Activated T-cell treated with anti-CD3 and anti-CD28 coated beads, Interleukin-2, amount 50 U/mL, for 4 hours (primary cell): ENCODE measurements around the gene GADD45B. TPM values are rescaled to one million over a fixed set of nuclear protein-coding genes. Genes with fewer than 3 reads are reported as not detected.
"Not testable (repeated sequence)": the region's sequence is repeated elsewhere in the genome, so short reads cannot be mapped to it uniquely, and the experiment has no call there.

Source experiments
- ATAC-seq, 2 donors: fragments of 200-7000 bp; cut with Tn5 transposase; one replicate each; pipeline ENCODE4 v1.10.0; 2021
- DNase-seq: peaks from one replicate; pipeline ENCODE4 v3.0.0-alpha.2; 2020
- H3K27me3 Mint-ChIP-seq: one replicate; pipeline ENCODE4 v1.8.0; 2021; ENCODE audit warnings: low read depth, mixed read lengths
- H3K36me3 Mint-ChIP-seq: one replicate; pipeline ENCODE4 v1.8.0; 2022; ENCODE audit warnings: mixed read lengths; ENCODE audit not compliant: insufficient read depth
- H3K4me1 Mint-ChIP-seq: one replicate; pipeline ENCODE4 v1.8.0; 2021; ENCODE audit warnings: low read depth, mixed read lengths
- H3K4me3 Mint-ChIP-seq: one replicate; pipeline ENCODE4 v1.8.0; 2021; ENCODE audit warnings: mild to moderate bottlenecking, moderate library complexity, mixed read lengths
- H3K9me3 Mint-ChIP-seq: one replicate; pipeline ENCODE4 v1.8.0; 2021; ENCODE audit warnings: mixed read lengths
- total RNA-seq, 3 donors: library from RNA; stranded (reverse); gene quantifications; one replicate each; pipeline ENCODE4 v1.2.1, GENCODE V29; 2021

The GADD45B gene
- total RNA-seq, 3 donors from 2014 or later = 67.4 to 75.5 (median 72.8) TPM

- H3K27me3 Mint-ChIP-seq = no peaks in the 10 kb centered on the region
- peak overlapping the region; percentile 88 for H3K4me3 Mint-ChIP-seq
- ATAC-seq (no peak), DNase-seq (no peak)
- peaks cover 18% of the 10 kb centered on the region for H3K4me1 Mint-ChIP-seq
- H3K36me3 Mint-ChIP-seq = no peaks in the 10 kb centered on the region
- H3K9me3 Mint-ChIP-seq = no peaks in the 10 kb centered on the region
Measured at GRCh38 chr19:2454962-2455850, 20.7 kb upstream of the GADD45B start.

- ATAC-seq (peak; percentile 36 to 44), DNase-seq (no peak)
- H3K27me3 Mint-ChIP-seq = no peaks in the 10 kb centered on the region
- peak overlapping the region; percentile 88 for H3K4me3 Mint-ChIP-seq
- H3K4me1 Mint-ChIP-seq = peaks cover 18% of the 10 kb centered on the region
- no peaks in the 10 kb centered on the region for H3K36me3 Mint-ChIP-seq
- no peaks in the 10 kb centered on the region for H3K9me3 Mint-ChIP-seq
Measured at GRCh38 chr19:2455851-2456570, 19.9 kb upstream of the GADD45B start.

- Mint-ChIP-seq H3K36me3 (no peaks in the 10 kb centered on the region), H3K4me1 (peaks cover 20% of the 10 kb centered on the region), H3K27me3 (no peaks in the 10 kb centered on the region), H3K4me3 (peak overlapping the region; percentile 85), H3K9me3 (no peaks in the 10 kb centered on the region)
- no peak for DNase-seq
- ATAC-seq = no peak
Measured at GRCh38 chr19:2457394-2458037, 18.4 kb upstream of the GADD45B start.

DNA sequence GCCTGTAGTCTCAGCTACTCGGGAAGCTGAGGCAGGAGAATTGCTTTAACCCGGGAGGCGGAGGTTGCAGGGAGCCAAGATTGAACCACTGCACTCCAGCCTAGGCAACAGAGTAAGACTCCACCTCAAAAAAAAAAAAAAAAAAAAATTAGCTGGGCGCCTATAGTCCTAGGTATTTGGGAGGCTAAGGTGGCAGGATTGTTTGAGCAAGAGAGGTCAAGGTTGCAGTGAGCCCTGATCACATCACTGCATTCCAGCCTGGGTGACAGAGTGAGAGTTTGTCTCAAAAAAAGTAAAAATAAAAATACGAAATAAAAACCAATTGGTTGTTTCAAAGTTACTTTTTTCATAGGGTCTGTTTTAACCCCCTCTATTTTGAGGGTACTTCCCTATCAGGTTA, 17.9 kb upstream of the GADD45B start:
- no peak for DNase-seq
- ATAC-seq = no peak
- H3K9me3 Mint-ChIP-seq = no peaks in the 10 kb centered on the region
- no peaks in the 10 kb centered on the region for H3K27me3 Mint-ChIP-seq
- H3K4me1 Mint-ChIP-seq = peaks cover 20% of the 10 kb centered on the region
- no peaks in the 10 kb centered on the region for H3K36me3 Mint-ChIP-seq
- H3K4me3 Mint-ChIP-seq = no peak overlapping the region

DNA sequence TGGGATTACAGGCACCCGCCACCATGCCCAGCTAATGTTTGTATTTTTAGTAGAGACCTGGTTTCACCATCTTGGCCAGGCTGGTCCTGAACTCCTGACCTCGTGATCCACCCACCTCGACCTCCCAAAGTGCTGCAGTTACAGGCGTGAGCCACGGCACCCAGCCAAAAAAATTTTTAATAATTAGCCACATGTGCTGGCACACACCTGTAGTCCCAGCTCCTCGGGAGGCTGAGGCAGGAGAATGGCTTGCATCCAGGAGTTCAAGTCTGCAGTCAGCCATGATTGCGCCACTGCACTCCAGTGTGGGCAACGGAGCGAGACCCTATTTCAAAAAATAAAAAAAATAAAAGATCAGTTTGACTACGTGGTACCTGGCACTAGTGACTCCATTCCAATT, 17.2 kb upstream of the GADD45B start:
- not testable (repeated sequence) for H3K4me3 Mint-ChIP-seq, H3K36me3 Mint-ChIP-seq, H3K27me3 Mint-ChIP-seq, DNase-seq, ATAC-seq, H3K9me3 Mint-ChIP-seq
- H3K4me1 Mint-ChIP-seq = peaks cover 20% of the 10 kb centered on the region

DNA sequence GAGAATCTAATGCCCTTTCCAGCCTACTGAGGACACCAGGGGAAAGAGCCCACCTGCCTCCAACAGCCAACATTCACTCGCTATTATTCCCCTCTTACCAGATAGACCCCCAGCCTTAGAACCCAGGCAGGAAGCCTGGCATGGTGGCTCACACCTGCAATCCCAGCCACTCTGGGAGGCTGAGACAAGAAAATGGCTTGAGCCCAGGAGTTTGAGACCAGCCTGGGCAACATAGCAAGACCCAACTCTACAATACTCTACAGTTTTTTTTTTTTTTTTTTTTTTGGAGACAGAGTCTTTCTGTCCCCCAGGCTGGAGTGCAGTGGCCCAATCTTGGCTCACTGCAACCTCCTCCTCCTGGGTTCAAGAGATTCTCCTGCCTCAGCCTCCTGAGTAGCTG, 15.7 kb upstream of the GADD45B start:
- Mint-ChIP-seq H3K4me3 (peak overlapping the region; percentile 31), H3K9me3 (no peaks in the 10 kb centered on the region), H3K4me1 (peaks cover 12% of the 10 kb centered on the region), H3K27me3 (no peaks in the 10 kb centered on the region), H3K36me3 (no peaks in the 10 kb centered on the region)
- ATAC-seq (no peak), DNase-seq (no peak)

DNA sequence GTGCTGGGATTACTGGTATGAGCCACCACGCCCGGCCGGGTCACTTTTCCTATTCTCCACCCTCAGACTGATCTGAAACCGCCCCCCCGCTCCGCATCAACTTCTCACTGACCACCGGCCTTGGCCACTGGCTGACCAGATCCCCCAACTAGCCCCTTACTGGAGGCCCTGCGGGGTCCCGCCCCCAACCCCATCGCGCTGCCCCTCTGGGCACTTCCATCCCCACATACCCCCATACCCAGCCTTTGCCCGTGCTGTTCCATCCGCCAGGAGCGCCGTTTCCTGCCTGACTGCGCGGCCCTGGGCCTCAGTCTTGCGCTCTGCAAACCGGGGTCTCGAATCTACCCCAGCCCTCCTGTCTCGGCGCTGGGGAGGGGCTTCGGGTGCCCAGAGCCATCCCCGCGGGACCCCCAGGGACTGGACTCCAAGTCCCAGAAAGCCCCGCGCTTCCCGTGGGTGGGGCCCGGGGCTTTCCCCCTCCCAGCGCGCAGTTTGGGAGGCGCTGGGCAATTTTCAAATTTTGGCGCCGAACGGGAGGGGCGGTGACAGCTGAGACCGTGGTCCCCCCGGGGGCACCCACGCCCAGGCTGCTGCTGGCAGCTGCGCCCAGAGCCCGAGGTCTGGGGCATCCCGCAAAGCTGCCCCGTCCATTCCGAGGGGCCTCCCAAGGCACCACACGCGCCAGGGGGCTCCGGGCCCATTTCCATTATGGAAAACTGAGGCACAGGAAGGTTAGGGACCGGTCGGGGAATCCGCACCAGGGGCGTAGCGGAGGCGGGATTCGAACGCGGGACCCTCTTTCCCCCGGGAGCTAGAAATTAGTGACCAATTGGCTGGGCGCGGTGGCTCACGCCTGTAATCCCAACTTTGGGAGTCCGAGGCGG, 13.9 kb upstream of the GADD45B start:
- ATAC-seq (peak; percentile 83), DNase-seq (peak; percentile 62)
- H3K9me3 Mint-ChIP-seq = no peaks in the 10 kb centered on the region
- H3K4me1 Mint-ChIP-seq = peaks cover 7% of the 10 kb centered on the region
- H3K36me3 Mint-ChIP-seq = no peaks in the 10 kb centered on the region
- peak overlapping the region; percentile 79 for H3K4me3 Mint-ChIP-seq
- H3K27me3 Mint-ChIP-seq = no peaks in the 10 kb centered on the region

DNA sequence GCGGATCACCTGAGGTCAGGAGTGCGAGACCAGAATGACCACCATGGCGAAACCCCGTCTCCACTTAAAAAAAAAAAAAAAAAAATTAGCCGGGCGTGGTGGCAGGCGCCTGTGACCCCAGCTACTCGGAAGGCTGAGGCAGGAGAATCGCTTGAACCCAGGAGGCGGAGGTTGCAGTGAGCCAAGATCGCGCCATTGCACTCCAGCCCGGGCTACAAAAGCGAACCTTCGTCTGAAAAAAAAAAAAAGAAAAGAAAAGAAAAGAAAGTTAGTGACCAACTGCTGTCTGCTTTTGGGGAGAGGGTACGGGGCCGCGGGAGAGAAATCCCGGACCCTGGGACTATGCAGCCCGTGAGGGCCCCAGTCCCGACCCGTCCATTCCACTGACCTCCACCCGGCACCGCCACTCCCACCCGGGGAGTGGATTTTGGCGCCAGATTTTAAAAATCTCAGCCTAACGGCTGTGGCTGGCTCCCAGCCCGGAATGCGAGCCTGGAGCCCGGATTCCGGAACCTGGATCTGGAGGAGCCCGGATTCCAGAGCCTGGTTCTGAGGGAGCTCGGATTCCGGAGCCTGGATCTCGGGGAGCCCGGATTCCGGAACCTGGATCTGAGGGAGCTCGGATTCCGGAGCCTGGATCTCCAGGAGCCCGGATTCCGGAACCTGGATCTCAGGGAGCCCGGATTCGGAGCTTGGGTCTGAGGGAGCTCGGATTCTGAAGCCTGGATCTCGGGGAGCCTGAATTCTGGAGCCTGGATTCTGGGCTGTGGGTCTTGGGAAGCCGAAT, 13.1 kb upstream of the GADD45B start:
- DNase-seq (no peak), ATAC-seq (no peak)
- H3K27me3 Mint-ChIP-seq = no peaks in the 10 kb centered on the region
- H3K4me1 Mint-ChIP-seq = peaks cover 5% of the 10 kb centered on the region
- no peaks in the 10 kb centered on the region for H3K9me3 Mint-ChIP-seq
- no peaks in the 10 kb centered on the region for H3K36me3 Mint-ChIP-seq
- H3K4me3 Mint-ChIP-seq = no peak overlapping the region

- H3K4me1 Mint-ChIP-seq, H3K9me3 Mint-ChIP-seq, H3K27me3 Mint-ChIP-seq, ATAC-seq, H3K36me3 Mint-ChIP-seq, DNase-seq: not testable (repeated sequence)
- H3K4me3 Mint-ChIP-seq = peak overlapping the region; percentile 35
Measured at GRCh38 chr19:2463694-2464093, 12.2 kb upstream of the GADD45B start.

DNA sequence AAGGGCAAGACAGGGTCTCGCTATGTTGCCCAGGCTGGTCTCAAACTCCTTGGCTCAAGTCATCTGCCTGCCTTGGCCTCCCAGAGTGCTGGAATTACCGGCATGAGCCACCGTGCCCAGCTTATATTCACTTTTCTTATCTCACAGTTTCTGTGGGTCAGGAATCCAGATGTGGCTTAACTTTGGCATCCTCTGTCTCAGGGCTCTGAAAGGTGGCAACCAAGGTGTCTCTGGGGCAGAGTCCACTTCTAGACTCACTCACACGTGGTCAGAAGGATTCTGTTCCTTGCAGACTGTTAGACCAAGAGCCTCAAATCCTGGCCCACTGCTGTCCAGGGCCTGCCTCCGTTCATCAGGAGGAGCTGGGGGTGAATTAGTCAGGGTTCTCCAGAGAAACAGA, 11.5 kb upstream of the GADD45B start:
- H3K4me3 Mint-ChIP-seq = no peak overlapping the region
- H3K36me3 Mint-ChIP-seq = no peaks in the 10 kb centered on the region
- H3K27me3 Mint-ChIP-seq = no peaks in the 10 kb centered on the region
- DNase-seq (no peak), ATAC-seq (no peak)
- H3K9me3 Mint-ChIP-seq = no peaks in the 10 kb centered on the region
- H3K4me1 Mint-ChIP-seq = peaks cover 6% of the 10 kb centered on the region

DNA sequence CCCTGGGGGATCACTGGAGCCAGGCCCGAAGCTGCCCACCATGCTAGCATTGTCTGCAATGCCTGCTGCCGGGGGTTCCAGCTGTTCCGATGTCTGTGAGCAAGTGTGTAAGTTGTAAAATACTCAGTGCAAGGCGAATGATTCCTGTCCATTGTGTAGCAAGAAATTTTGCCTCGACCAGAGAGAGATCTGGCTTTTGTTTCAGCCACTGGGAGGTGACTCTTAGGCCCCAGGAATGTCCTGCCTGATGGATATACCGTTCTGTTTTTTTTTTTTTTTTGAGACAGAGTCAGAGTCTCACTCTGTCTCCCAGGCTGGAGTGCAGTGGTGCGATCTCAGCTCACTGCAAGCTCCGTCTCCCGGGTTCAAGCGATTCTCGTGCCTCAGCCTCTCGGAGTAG, 7.3 kb upstream of the GADD45B start:
- H3K9me3 Mint-ChIP-seq = no peaks in the 10 kb centered on the region
- H3K4me1 Mint-ChIP-seq = peaks cover 7% of the 10 kb centered on the region
- no peaks in the 10 kb centered on the region for H3K27me3 Mint-ChIP-seq
- H3K36me3 Mint-ChIP-seq = no peaks in the 10 kb centered on the region
- DNase-seq (no peak), ATAC-seq (no peak)
- H3K4me3 Mint-ChIP-seq = no peak overlapping the region

- ATAC-seq = peak; percentile 83 to 87
- no peaks in the 10 kb centered on the region for H3K27me3 Mint-ChIP-seq
Measured at GRCh38 chr19:2469102-2469914, 6.6 kb upstream of the GADD45B start.

GRCh38 chr19:2469915-2470200, 6.1 kb upstream of the GADD45B start:
- ATAC-seq, H3K36me3 Mint-ChIP-seq, H3K4me3 Mint-ChIP-seq, H3K9me3 Mint-ChIP-seq, H3K27me3 Mint-ChIP-seq, H3K4me1 Mint-ChIP-seq, DNase-seq: not testable (repeated sequence)

More at GRCh38 chr19:2469102-2469914, 6.6 kb upstream of the GADD45B start:
- no peaks in the 10 kb centered on the region for H3K36me3 Mint-ChIP-seq
- no peak overlapping the region for H3K4me3 Mint-ChIP-seq
- peaks cover 7% of the 10 kb centered on the region for H3K4me1 Mint-ChIP-seq
- no peaks in the 10 kb centered on the region for H3K9me3 Mint-ChIP-seq
- DNase-seq = no peak
